GM21529 (cell line): ENCODE results near the gene DNAH6.
"Not testable (repeated sequence)": the region's sequence is repeated elsewhere in the genome, so short reads cannot be mapped to it uniquely, and the experiment has no call there.

Experiments
- ATAC-seq: cut with Tn5 transposase; IDR thresholded peaks from one replicate; pipeline ENCODE4 v1.9.1; 2021; ENCODE audit not compliant: unreplicated experiment

Gene DNAH6

GRCh38 chr2:84732897-84733778 lies 216.8 kb downstream of the DNAH6 start:
- ATAC-seq = no peak

- ATAC-seq = no peak
These were observed 219.1 kb downstream of the DNAH6 start for GRCh38 chr2:84735389-84735788.

- peak; percentile 98 for ATAC-seq
These were observed 225.0 kb downstream of the DNAH6 start for GRCh38 chr2:84741182-84741822.

- ATAC-seq = no peak
These were observed 232.0 kb downstream of the DNAH6 start for GRCh38 chr2:84748341-84748740.

DNA sequence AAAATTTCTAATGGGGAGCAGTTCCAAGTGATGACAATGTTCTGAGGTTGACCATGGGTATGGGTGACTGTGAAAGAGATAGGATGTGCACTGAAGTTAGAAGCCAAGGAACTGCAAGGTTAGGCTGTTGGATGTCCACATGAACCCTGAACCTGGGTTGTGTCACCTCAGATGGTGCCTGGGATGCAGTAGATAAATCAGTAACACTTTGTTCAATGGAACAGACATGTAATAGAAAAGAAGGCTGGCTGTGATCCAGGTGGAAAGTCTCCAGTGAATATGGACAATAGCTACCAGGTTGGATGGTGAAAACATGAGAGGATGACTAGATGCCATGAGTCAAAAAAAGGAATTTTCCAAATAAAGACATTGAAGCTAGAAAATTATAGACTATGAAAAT lies 233.1 kb downstream of the DNAH6 start:
- no peak for ATAC-seq

- ATAC-seq = no peak
These were observed 238.8 kb downstream of the DNAH6 start for GRCh38 chr2:84755096-84755495.

GRCh38 chr2:84757648-84758047 lies 241.3 kb downstream of the DNAH6 start:
- no peak for ATAC-seq

GRCh38 chr2:84766791-84767190 lies 250.5 kb downstream of the DNAH6 start:
- ATAC-seq = no peak

DNA sequence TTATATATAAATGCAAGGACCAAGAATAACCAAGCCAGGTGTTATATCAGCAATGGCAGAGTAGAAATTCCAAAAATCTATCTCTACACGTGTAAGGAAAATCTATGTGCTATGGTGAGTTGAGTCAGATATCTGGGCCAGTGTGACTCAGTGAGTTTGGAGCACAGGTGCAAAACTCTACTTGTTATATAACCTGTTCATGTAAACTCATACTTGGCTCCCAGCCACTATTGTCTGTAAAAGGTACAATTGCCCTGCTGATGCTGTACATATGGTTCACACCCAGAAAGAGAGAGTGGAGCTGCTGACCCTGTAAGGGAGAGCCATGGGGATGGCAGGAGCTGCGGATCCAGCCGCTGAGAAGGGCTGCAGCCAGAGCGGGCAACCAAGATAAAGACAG lies 252.5 kb downstream of the DNAH6 start:
- no peak for ATAC-seq

- no peak for ATAC-seq
These were observed 254.0 kb downstream of the DNAH6 start for GRCh38 chr2:84770280-84770679.

DNA sequence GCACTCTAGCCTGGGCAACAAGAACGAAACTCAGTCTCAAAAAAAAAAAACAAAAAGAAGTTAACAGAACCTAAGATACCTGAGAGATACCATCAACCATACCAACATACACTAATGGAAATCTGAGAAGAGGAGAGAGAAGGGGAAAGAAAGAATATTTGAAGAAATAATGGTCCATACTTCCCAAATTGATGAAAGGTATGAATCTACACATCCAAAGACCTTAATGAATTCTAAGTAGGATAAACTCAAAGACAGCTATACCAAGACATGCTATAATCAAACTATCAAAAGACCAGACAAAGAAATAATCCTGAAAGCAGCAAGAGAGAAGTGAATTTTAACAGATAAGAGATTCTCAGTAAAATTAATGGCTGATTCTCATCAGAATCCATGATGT lies 255.0 kb downstream of the DNAH6 start:
- no peak for ATAC-seq

DNA sequence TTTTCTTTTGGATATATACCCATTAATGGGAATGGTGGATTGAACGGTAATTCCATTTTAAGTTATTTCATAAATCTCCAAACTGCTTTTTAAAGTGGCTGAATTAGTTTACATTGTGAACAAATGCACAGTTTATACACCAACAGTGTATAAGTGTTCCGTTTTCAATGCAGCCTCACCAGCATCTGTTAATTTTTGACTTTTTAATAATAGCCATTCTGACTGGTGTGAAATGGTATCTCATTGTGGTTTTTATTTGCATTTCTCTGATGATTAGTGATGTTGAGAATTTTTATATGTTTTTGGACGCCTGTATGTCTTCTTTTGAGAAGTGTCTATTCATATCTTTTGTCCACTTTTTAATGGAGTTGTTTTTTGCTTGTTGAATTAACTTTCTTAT lies 257.3 kb downstream of the DNAH6 start:
- not testable (repeated sequence) for ATAC-seq

- ATAC-seq = no peak
These were observed 259.7 kb downstream of the DNAH6 start for GRCh38 chr2:84776011-84776410.

- no peak for ATAC-seq
These were observed 262.8 kb downstream of the DNAH6 start for GRCh38 chr2:84778911-84779690.

DNA sequence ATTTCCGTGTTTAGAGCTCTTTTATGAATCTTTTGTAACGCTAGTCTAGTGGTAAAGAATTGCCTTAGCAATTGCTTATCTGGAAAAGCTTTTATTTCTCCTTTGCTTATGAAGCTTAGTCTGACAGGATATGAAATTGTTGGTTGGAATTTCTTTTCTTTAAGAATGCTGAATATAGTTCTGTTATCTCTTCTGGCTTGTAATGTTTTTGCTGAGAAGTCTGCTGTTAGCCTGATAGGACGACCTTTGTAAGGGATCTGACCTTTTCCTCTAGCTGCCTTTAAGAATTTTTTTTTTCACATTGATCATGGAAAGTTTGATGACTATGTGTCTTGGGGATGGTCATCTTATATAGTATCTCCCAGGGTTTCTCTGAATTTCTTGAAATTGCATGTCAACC lies 263.5 kb downstream of the DNAH6 start:
- no peak for ATAC-seq

GRCh38 chr2:84781942-84782716 lies 265.8 kb downstream of the DNAH6 start:
- peak; percentile 87 for ATAC-seq

DNA sequence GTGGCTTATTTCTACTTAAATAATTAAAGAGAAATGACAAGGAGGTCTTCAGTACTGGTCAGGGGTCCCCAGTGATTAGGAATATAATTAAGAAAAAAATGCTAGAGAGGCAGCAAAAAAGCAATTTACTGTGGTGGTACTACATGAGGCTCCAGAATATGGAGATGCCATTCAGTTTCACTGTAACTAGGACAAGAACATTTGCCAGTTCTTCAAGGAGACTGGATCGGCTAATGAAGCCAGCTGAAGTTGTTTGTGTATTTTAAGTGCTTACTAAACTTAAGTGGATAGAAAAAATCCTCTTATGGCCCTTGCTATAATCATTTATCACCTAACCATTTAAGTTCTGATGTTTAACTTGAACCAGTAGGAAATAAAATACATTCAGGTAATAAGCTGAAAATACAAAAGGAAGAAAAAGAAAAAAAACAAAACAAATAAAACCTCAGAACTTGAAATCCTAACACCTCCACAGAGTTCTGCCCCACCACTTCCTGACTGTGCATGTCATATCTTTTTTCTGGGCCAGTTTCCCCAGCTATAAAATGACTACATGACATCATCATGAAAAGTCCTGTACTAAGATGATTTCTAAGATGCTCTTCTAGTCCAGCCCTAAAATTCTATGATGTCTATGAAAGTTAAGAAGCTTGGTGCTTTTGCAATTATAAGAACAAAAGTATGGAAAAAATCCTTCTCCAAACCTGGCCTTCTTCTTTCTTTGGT lies 266.6 kb downstream of the DNAH6 start:
- no peak for ATAC-seq

GRCh38 chr2:84785950-84786349 lies 269.7 kb downstream of the DNAH6 start:
- ATAC-seq = no peak

DNA sequence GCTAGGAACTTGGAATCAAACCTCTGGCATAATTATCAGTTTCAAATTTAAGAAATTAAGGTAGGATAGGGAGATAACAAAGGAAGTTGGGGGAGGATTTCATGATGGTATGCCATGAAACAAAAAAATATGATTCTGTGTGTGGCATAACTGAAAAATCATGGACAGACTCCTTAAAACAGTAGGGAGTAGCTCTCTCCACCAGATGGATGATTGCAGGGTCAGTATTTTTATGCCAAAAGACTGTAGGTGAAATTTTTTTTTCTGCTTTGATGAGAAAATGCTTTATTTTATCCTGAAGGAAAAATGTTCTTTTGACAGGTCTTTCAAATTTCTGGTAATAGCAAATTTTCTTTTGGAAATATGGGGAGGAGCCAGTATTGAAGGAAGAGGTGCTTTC lies 270.3 kb downstream of the DNAH6 start:
- no peak for ATAC-seq

DNA sequence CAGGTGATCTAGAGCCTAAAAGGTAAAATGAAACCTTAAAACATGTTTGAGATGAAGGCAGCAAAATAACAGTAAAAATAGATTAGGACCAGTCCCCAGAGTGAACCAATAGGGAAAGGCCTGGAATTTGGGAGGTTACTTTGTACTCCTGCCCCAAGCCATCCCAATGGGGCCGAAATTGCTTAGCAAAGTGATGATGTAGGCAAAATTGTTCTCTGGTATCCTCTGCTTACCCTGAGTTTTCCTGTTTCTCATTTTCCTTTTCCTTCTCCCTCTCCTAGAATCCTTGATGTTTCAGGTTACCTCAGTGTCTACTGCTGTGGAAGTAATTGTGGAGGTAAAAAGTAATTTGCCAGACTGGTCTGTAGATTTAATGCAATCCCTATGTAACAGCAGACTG lies 271.7 kb downstream of the DNAH6 start:
- no peak for ATAC-seq
